GM12875 (cell line): ENCODE measurements around the gene HPD.

ENCODE experiments used
- H3K4me3 ChIP-seq: one replicate; pipeline ENCODE4 v1.5.1; 2011; ENCODE audit warnings: low read depth, low read length, control low read depth
- TF ChIP-seq, protein P1 (sequence below): IDR thresholded peaks from 2 replicates; pipeline ENCODE4 v1.5.1; 2011; ENCODE audit warnings: low read depth, mild to moderate bottlenecking, control low read depth, inconsistent platforms, low read length, moderate library complexity, borderline replicate concordance; ENCODE audit not compliant: insufficient read depth

The HPD gene

DNA sequence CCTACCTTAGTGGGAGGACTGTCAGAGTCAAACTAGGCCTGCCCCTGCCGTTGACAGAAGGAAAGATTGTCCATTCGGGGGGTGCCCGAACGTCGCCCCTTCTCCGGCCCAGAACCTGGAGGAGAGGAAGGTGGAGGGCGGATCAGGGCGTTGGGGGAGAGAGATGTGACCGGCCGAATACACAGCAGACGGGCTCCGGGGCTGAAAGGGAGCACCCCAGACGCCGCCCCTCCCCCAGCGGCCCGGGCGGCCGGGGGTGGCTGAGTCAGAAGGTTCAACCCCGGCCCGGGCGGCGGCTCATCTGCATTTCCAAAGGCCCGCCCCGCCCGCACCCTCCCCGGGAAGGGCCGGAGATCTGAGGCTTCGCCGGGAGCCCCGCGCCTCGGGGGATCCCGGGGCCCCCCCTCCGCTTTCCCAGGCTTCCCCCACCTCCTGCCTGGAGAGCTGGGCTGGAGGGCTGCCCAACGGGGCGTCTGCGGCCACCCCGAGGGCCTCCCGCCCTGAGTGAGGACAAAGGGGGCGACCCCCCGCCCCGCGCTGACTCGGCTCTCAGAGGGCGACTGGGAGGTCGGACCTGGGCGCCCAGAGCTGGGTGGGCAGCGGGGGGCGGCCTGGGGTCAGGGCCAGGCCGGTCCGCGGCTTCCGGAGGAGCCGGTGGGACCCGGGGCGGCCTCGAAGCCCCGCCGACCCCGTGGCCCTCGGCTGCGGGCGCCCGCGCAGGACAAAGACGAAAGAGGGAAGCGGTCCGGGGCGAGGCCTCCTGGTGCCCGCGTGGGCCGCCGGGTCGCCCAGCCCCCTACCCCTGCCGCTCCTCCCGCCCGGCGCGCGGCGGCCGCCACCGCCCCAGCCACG, 58.6 kb downstream of the HPD start:
- peak overlapping the region; percentile 91 for H3K4me3 ChIP-seq
- TF ChIP-seq, protein P1, sequence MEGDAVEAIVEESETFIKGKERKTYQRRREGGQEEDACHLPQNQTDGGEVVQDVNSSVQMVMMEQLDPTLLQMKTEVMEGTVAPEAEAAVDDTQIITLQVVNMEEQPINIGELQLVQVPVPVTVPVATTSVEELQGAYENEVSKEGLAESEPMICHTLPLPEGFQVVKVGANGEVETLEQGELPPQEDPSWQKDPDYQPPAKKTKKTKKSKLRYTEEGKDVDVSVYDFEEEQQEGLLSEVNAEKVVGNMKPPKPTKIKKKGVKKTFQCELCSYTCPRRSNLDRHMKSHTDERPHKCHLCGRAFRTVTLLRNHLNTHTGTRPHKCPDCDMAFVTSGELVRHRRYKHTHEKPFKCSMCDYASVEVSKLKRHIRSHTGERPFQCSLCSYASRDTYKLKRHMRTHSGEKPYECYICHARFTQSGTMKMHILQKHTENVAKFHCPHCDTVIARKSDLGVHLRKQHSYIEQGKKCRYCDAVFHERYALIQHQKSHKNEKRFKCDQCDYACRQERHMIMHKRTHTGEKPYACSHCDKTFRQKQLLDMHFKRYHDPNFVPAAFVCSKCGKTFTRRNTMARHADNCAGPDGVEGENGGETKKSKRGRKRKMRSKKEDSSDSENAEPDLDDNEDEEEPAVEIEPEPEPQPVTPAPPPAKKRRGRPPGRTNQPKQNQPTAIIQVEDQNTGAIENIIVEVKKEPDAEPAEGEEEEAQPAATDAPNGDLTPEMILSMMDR: no peak

DNA sequence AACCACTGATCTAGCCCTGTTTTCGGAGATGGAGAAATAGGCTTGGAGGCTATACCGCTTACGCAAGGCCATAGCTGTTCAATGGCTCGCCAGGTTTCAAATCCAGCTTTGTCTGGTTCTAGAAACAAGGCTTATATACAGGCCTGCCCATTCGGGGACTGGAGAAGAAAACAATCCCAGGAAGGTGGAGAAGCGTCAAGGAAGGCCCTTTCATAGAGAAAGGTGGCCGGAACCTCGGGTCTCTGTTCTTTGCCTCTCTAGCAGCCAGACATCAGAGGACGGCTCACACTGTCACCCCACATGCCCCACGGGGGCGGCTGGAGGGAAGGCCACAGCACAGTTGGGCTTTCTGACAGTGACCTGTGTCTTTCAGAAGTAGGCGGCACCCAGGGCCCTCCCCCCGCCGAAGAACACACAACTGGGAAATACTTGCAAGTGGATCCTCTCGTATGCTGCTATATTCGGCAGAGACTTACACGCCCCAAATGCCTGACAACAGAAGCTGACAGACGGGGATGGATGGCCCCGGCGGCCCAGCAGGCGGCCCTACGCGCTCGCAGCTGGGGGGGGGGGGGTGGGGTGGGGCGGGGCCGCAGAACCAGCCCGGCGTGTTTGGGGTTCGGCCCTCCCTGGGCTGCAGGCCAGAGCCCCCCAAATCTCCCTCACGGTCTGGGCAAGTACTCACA, 59.4 kb downstream of the HPD start:
- TF ChIP-seq, protein P1: no peak

DNA sequence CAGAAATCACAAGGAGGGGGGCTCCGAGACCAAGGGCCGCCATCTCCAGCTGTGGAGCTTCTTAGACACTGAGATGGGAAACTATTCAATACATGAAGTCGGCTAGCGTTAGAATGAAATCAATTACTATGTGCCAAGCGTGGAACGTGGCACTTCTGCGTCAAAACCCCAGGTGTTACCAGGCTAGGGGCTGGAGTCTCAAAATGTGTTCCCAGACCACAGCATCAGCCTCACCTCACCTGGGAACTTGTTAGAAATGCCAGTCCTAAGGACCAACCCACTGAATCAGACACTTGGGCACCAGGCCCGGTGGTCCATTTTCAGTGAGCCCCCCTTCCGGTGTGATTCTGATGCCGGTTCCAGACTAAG, 59.9 kb downstream of the HPD start:
- TF ChIP-seq, protein P1: no peak
- H3K4me3 ChIP-seq: no peak overlapping the region

More for the DNA sequence above, 59.4 kb downstream of the HPD start:
- H3K4me3 ChIP-seq: peak overlapping the region; percentile 91

DNA sequence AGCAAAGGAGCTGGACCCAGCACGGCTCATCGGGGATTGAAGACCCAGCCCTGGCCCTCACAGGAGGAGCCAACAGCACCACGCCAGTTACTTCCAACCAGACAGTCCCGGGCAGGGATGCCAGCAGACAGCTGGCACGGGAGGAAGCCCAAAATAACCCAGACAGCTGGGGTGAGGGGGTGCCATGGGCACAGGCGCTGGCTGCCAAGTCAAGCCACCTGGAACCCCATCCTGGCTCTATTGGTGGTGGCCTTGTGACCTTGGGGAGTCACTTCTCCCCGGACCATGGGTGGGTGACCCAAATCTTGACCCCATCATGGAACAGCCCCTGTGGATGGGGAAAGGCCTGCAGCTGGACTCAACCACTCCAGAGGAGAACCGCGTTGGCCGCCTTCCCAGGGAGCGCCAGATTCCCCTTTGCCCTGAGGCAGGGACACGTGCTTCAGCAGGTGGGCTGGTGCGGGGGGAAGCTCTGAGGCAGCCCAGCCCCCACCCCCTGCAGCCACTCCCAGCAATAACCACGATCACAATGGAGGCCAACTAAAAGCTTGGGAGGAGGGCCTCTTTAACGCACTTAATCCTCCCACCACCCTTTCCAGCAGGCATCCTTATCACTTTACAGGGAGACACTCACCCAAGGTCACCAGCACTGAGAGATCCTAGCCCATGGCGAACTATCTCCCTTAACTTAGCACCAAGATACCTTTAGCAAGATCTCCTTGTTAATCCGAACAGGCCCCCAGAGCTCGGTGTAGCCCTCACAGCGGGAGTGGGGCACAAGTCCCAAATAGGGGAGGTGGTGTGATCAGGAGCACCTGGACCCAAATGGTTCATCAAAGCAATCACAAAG, 60.5 kb downstream of the HPD start:
- no peak overlapping the region for H3K4me3 ChIP-seq
- TF ChIP-seq, protein P1: no peak

DNA sequence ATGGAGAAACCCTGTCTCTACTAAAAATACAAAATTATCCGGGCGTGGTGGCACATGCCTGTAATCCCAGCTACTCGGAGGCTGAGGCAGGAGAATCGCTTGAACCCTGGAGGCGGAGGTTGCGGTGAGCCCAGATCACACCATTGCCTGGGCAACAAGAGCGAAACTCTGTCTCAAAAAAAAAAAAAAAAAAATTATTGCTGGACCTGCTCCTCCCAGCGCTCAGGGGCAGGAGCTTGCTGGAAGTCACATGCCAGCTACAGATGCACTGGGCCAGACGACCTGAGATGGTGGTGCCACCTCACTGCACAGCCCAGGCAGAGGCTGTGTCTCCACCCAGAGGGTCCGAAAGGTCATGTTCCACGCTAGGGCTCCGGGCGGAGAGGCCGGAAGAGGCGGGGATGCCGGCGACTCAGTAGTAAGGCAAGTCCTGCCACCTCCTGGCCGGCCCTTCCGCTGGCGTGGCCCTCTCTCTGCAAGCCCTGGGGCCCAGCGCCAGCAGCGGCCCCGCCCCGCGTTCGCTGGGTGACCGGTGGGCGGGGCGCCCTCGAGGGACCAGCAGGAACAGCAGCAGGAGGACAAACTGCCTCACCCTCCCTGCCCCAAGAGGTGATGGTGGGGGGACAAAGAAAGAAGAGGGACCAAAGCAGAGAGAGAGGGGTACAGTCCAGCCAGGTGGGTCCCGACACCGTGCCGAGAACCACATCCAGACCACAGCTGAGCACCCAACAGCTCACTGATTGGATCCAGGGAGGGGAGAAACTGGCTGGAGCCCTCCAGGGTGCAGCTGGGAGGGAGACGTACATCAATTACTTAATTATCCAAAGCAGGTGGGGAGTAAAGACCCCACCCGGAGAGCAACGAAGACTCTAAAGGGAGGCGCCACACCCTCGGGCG, 61.6 kb downstream of the HPD start:
- H3K4me3 ChIP-seq: no peak overlapping the region
- TF ChIP-seq, protein P1: no peak
